IMR-90 (cell line): Measurements from ENCODE around the gene ATP6AP1. TPM values are rescaled to one million over a fixed set of nuclear protein-coding genes. Genes with fewer than 3 reads are reported as not detected.

ENCODE experiments used
- ATAC-seq: fragments of 200-7000 bp; cut with Tn5 transposase; 2 replicates; pipeline ENCODE4 v1.9.1; 2020; ENCODE audit warnings: low read depth, mild to moderate bottlenecking, moderate library complexity
- BruUV-seq: library from RNA; stranded (reverse); fragments of 400-500 nt; replicated peaks from 2 replicates; lab custom pipeline; 2021; lab: Mats Ljungman, UMichigan
- CTCF ChIA-PET: fragments of 300-600 bp; formaldehyde crosslinking; extraction: SDS; loops from one replicate; lab custom pipeline; 2021; ENCODE audit warnings: antibody characterized with exemption; lab: Yijun Ruan, JAX
- POLR2A ChIA-PET: fragments of 300-600 bp; sonication (Branson Sonifier 250); formaldehyde crosslinking; loops from one replicate; lab custom pipeline; 2022; ENCODE audit warnings: antibody characterized with exemption; ENCODE audit not compliant: unreplicated experiment; lab: Charles Lee
- DNase-seq: peaks from one replicate; pipeline ENCODE4 v3.0.0; 2013
- H2AFZ ChIP-seq: replicated peaks from 2 replicates; pipeline ENCODE3; 2013; ENCODE audit warnings: low read length, mild to moderate bottlenecking; ENCODE audit not compliant: poor library complexity
- H2AK5ac ChIP-seq: 2 replicates; pipeline ENCODE4 v1.6.1; 2013; ENCODE audit warnings: low read depth, low read length, inconsistent platforms
- H2AK9ac ChIP-seq: replicated peaks from 2 replicates; pipeline ENCODE3; 2013; ENCODE audit warnings: mild to moderate bottlenecking, low read depth, low read length, moderate library complexity; ENCODE audit not compliant: poor library complexity
- H2BK120ac ChIP-seq: 2 replicates; pipeline ENCODE4 v1.6.1; 2013; ENCODE audit warnings: low read depth, low read length, inconsistent platforms
- H2BK15ac ChIP-seq: 3 replicates; pipeline ENCODE4 v1.6.1; 2013; ENCODE audit warnings: low read depth, low read length, inconsistent platforms
- H2BK20ac ChIP-seq: 2 replicates; pipeline ENCODE4 v1.6.1; 2013; ENCODE audit warnings: low read depth, mild to moderate bottlenecking, inconsistent platforms, low read length, moderate library complexity
- H2BK5ac ChIP-seq: 2 replicates; pipeline ENCODE4 v1.6.1; 2013; ENCODE audit warnings: mild to moderate bottlenecking, low read depth, low read length, inconsistent platforms; ENCODE audit not compliant: poor library complexity, severe bottlenecking
- H3K14ac ChIP-seq: replicated peaks from 2 replicates; pipeline ENCODE4 v1.6.1; 2013; ENCODE audit warnings: low read depth, low read length, inconsistent platforms
- H3K18ac ChIP-seq: 2 replicates; pipeline ENCODE4 v1.6.1; 2013; ENCODE audit warnings: low read depth, low read length, control low read depth
- H3K23ac ChIP-seq: 2 replicates; pipeline ENCODE4 v1.6.1; 2013; ENCODE audit warnings: low read depth, low read length, inconsistent platforms
- H3K27ac ChIP-seq: 2 replicates; pipeline ENCODE4 v1.5.1; 2013; ENCODE audit warnings: mild to moderate bottlenecking, control low read depth, low read length; ENCODE audit not compliant: insufficient read depth
- H3K27me3 ChIP-seq: 2 replicates; pipeline ENCODE4 v1.6.1; 2013; ENCODE audit warnings: low read length; ENCODE audit not compliant: control insufficient read depth, insufficient read depth
- H3K36me3 ChIP-seq: 2 replicates; pipeline ENCODE4 v1.6.1; 2013; ENCODE audit warnings: low read length, mixed read lengths; ENCODE audit not compliant: control insufficient read depth, insufficient read depth
- H3K4ac ChIP-seq: 2 replicates; pipeline ENCODE4 v1.6.1; 2013; ENCODE audit warnings: low read depth, low read length, inconsistent platforms
- H3K4me1 ChIP-seq: 2 replicates; pipeline ENCODE4 v1.6.1; 2013; ENCODE audit warnings: low read length, mixed read lengths; ENCODE audit not compliant: control insufficient read depth, insufficient read depth
- H3K4me2 ChIP-seq: 2 replicates; pipeline ENCODE4 v1.6.1; 2013; ENCODE audit warnings: low read depth, mild to moderate bottlenecking, control low read depth, low read length, moderate library complexity
- H3K4me3 ChIP-seq: 2 replicates; pipeline ENCODE4 v1.5.1; 2013; ENCODE audit warnings: low read depth, mild to moderate bottlenecking, control low read depth, low read length, moderate library complexity; ENCODE audit not compliant: insufficient read depth
- H3K56ac ChIP-seq: 2 replicates; pipeline ENCODE4 v1.6.1; 2013; ENCODE audit warnings: low read length, inconsistent platforms; ENCODE audit not compliant: insufficient read depth; ENCODE audit errors: extremely low read depth
- H3K79me1 ChIP-seq, 2 experiments: 2 replicates each; pipeline ENCODE4 v1.6.1; 2013; ENCODE audit warnings: low read length in 2 of 2, inconsistent platforms in 1 of 2, low read depth in 1 of 2
- H3K9ac ChIP-seq: 2 replicates; pipeline ENCODE4 v1.6.1; 2013; ENCODE audit warnings: low read depth, low read length, control low read depth
- H3K9me1 ChIP-seq: 2 replicates; pipeline ENCODE4 v1.6.1; 2013; ENCODE audit warnings: low read length, inconsistent platforms; ENCODE audit not compliant: insufficient read depth
- H3K9me3 ChIP-seq: 2 replicates; pipeline ENCODE4 v1.6.1; 2013; ENCODE audit warnings: low read length; ENCODE audit not compliant: control insufficient read depth, insufficient read depth
- H4K20me1 ChIP-seq: 2 replicates; pipeline ENCODE4 v1.6.1; 2013; ENCODE audit warnings: low read length, inconsistent platforms; ENCODE audit not compliant: insufficient read depth
- H4K5ac ChIP-seq: 2 replicates; pipeline ENCODE4 v1.6.1; 2013; ENCODE audit warnings: mild to moderate bottlenecking, low read depth, low read length, control low read depth
- H4K8ac ChIP-seq, 2 experiments: 2 replicates each; pipeline ENCODE4 v1.6.1; 2013; ENCODE audit warnings: low read depth in 2 of 2, low read length in 2 of 2, control low read depth in 1 of 2, inconsistent platforms in 1 of 2
- H4K91ac ChIP-seq: 2 replicates; pipeline ENCODE4 v1.6.1; 2013; ENCODE audit warnings: low read depth, low read length, inconsistent platforms; ENCODE audit not compliant: insufficient read depth
- BHLHE40 ChIP-seq: fragments of 150-350 bp; IDR thresholded peaks from 2 replicates; pipeline ENCODE4 v1.6.1; 2016; ENCODE audit warnings: mild to moderate bottlenecking, low read depth, low read length
- CEBPB ChIP-seq: IDR thresholded peaks from 2 replicates; pipeline ENCODE4 v1.6.1; 2012; ENCODE audit warnings: low read depth, low read length, improper control_type of control experiment
- CHD1 ChIP-seq: IDR thresholded peaks from 2 replicates; pipeline ENCODE4 v1.6.1; 2012; ENCODE audit warnings: low read depth, low read length, improper control_type of control experiment
- FOS ChIP-seq: fragments of 150-350 bp; IDR thresholded peaks from 2 replicates; pipeline ENCODE4 v1.6.1; 2016; ENCODE audit warnings: low read depth, low read length
- MAFK ChIP-seq: IDR thresholded peaks from 2 replicates; pipeline ENCODE4 v1.6.1; 2012; ENCODE audit warnings: low read depth, low read length, improper control_type of control experiment
- MAZ ChIP-seq: IDR thresholded peaks from 2 replicates; pipeline ENCODE4 v1.6.1; 2012; ENCODE audit warnings: low read depth, mild to moderate bottlenecking, low read length, improper control_type of control experiment, moderate library complexity, borderline replicate concordance
- MXI1 ChIP-seq: IDR thresholded peaks from 2 replicates; pipeline ENCODE4 v1.6.1; 2012; ENCODE audit warnings: low read depth, mild to moderate bottlenecking, low read length, moderate library complexity, borderline replicate concordance
- NFE2L2 ChIP-seq: fragments of 150-350 bp; IDR thresholded peaks from 2 replicates; pipeline ENCODE4 v1.6.1; 2016; ENCODE audit warnings: low read depth, mild to moderate bottlenecking, low read length
- POLR2A ChIP-seq: IDR thresholded peaks from 2 replicates; pipeline ENCODE4 v1.6.1; 2012; ENCODE audit warnings: mild to moderate bottlenecking, low read depth, low read length
- RAD21 ChIP-seq: IDR thresholded peaks from 2 replicates; pipeline ENCODE4 v1.6.1; 2012; ENCODE audit warnings: low read length, improper control_type of control experiment
- RCOR1 ChIP-seq: IDR thresholded peaks from 2 replicates; pipeline ENCODE4 v1.6.1; 2012; ENCODE audit warnings: mild to moderate bottlenecking, low read length, improper control_type of control experiment; ENCODE audit not compliant: insufficient replicate concordance
- RFX5 ChIP-seq: IDR thresholded peaks from 2 replicates; pipeline ENCODE4 v1.8.0; 2012; ENCODE audit warnings: low read depth, mild to moderate bottlenecking, low read length, moderate library complexity
- SMC3 ChIP-seq: fragments of 150-350 bp; IDR thresholded peaks from 2 replicates; pipeline ENCODE4 v1.6.1; 2016; ENCODE audit warnings: low read depth, mild to moderate bottlenecking, antibody characterized with exemption, low read length, moderate library complexity
- USF2 ChIP-seq: fragments of 150-350 bp; IDR thresholded peaks from 2 replicates; pipeline ENCODE4 v1.6.1; 2017; ENCODE audit warnings: mild to moderate bottlenecking, antibody characterized with exemption, low read length, low read depth
- WGBS, 2 experiments: methylation state at CpG; one replicate each; pipeline versions ENCODE4 v1.1.5 to v1.1.7; 2013; ENCODE audit warnings: missing lambda C conversion rate in 2 of 2; ENCODE audit not compliant: insufficient read length in 1 of 2; ENCODE audit errors: extremely low coverage in 2 of 2; 5-methylcytosine and 5-hydroxymethylcytosine counted together
- dilution Hi-C: fragments of 300-500 bp; cut with HindIII; formaldehyde crosslinking; loops from one replicate; pipeline ENCODE4 v1.14.3; 2018; ENCODE audit warnings: low sequenced_read_pairs; ENCODE audit not compliant: unreplicated experiment
- in situ Hi-C: fragments of 300-500 bp; cut with MboI; formaldehyde crosslinking; loops from 3 replicates; pipeline ENCODE4 v1.14.3; 2019; ENCODE audit warnings: low sequenced_read_pairs, inconsistent platforms, mixed read lengths
- intact Hi-C: fragments of 100-400 bp; cut with micrococcal nuclease; formaldehyde crosslinking; loops from 2 replicates; pipeline ENCODE4 v1.10.0; 2022
- polyA plus RNA-seq, 3 experiments: library from polyadenylated mRNA; depleted of rRNA; stranded (reverse); fragments of >200 nt; gene quantifications; 2 replicates each; pipeline ENCODE4 v1.2.3, GENCODE V29; 2012; ENCODE audit warnings: low replicate concordance in 1 of 3
- total RNA-seq: library from RNA; depleted of rRNA; stranded (reverse); fragments of >200 nt; gene quantifications from 2 replicates; pipeline ENCODE4 v1.2.3, GENCODE V29; 2012
- TF ChIP-seq, protein P1 (sequence below): fragments of 150-350 bp; IDR thresholded peaks from 2 replicates; pipeline ENCODE4 v1.6.1; 2016; ENCODE audit warnings: low read depth, mild to moderate bottlenecking, low read length, moderate library complexity, borderline replicate concordance
- TF ChIP-seq, protein P2 (sequence below): conservative IDR thresholded peaks from 2 replicates; pipeline ENCODE4 v1.5.1; 2012; ENCODE audit warnings: mild to moderate bottlenecking, low read depth, low read length, improper control_type of control experiment

Gene ATP6AP1
- total and polyA plus RNA-seq, 2 of the 4 experiments (the other 2 are of a cell fraction) = 13.8 to 96.7 TPM

DNA sequence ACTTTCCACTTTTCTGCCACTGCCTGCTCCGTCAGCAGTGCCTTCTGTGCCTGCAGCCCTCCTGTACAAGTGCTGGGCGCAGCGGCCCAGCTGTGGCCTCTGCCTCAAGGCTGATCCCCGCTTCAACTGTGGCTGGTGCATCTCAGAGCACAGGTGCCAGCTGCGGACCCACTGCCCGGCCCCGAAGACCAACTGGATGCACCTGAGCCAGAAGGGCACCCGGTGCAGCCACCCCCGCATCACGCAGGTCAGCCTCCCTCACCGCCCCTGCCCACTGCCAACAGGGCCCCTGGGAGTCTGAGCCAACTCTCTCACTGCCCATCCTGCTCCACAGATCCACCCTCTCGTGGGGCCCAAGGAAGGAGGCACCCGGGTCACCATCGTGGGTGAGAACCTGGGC, 37.1 kb downstream of the ATP6AP1 start:
- POLR2A ChIA-PET = no interaction called here
- H2BK5ac ChIP-seq = no peak overlapping the region
- ATAC-seq (no peak), DNase-seq (no peak)
- H2AK9ac ChIP-seq = no peak overlapping the region
- H3K4me1 ChIP-seq = no peaks in the 10 kb centered on the region; the same call in 1 of the 2 replicates
- no peak overlapping the region for H3K4ac ChIP-seq
- H3K27ac ChIP-seq = no peak overlapping the region
- no peak overlapping the region for H3K4me2 ChIP-seq
- H3K23ac ChIP-seq = no peak overlapping the region
- H2BK20ac ChIP-seq = no peak overlapping the region
- H4K91ac ChIP-seq = no peak overlapping the region
- CTCF ChIA-PET = no interaction called here
- H3K4me3 ChIP-seq = no peak overlapping the region
- dilution Hi-C loops = no loop called here
- 85% methylated on average over 4 of the region's 14 CpGs; no CpG with 5 or more reads in 1 of the 2 experiments for WGBS, 2 experiments
- no peak overlapping the region for H3K9ac ChIP-seq
- in situ Hi-C loops = no loop called here
- H4K8ac ChIP-seq = no peak overlapping the region
- H2BK15ac ChIP-seq = no peak overlapping the region
- no peak overlapping the region for H4K5ac ChIP-seq
- peaks cover 23% of the 10 kb centered on the region for H4K20me1 ChIP-seq
- intact Hi-C loops = no loop called here
- no peak overlapping the region for H3K56ac ChIP-seq
- BruUV-seq = no TSS peak
- TF ChIP-seq RCOR1 (no peak), MAFK (no peak), MXI1 (no peak), CEBPB (no peak), FOS (no peak), CHD1 (no peak), MAZ (no peak), SMC3 (no peak), BHLHE40 (no peak), NFE2L2 (no peak), RFX5 (no peak), POLR2A (no peak), USF2 (no peak), RAD21 (no peak)
- TF ChIP-seq, protein P1, sequence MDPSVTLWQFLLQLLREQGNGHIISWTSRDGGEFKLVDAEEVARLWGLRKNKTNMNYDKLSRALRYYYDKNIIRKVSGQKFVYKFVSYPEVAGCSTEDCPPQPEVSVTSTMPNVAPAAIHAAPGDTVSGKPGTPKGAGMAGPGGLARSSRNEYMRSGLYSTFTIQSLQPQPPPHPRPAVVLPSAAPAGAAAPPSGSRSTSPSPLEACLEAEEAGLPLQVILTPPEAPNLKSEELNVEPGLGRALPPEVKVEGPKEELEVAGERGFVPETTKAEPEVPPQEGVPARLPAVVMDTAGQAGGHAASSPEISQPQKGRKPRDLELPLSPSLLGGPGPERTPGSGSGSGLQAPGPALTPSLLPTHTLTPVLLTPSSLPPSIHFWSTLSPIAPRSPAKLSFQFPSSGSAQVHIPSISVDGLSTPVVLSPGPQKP = no peak
- TF ChIP-seq, protein P2, sequence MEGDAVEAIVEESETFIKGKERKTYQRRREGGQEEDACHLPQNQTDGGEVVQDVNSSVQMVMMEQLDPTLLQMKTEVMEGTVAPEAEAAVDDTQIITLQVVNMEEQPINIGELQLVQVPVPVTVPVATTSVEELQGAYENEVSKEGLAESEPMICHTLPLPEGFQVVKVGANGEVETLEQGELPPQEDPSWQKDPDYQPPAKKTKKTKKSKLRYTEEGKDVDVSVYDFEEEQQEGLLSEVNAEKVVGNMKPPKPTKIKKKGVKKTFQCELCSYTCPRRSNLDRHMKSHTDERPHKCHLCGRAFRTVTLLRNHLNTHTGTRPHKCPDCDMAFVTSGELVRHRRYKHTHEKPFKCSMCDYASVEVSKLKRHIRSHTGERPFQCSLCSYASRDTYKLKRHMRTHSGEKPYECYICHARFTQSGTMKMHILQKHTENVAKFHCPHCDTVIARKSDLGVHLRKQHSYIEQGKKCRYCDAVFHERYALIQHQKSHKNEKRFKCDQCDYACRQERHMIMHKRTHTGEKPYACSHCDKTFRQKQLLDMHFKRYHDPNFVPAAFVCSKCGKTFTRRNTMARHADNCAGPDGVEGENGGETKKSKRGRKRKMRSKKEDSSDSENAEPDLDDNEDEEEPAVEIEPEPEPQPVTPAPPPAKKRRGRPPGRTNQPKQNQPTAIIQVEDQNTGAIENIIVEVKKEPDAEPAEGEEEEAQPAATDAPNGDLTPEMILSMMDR = no peak
- no peak overlapping the region for H2AFZ ChIP-seq
- H3K27me3 ChIP-seq = no peaks in the 10 kb centered on the region
- no peak overlapping the region for H2AK5ac ChIP-seq
- H3K9me3 ChIP-seq = no peaks in the 10 kb centered on the region; the same call in 1 of the 2 replicates
- H3K14ac ChIP-seq = no peak overlapping the region
- H3K9me1 ChIP-seq = no peaks in the 10 kb centered on the region
- H3K36me3 ChIP-seq = peaks cover 85% of the 10 kb centered on the region
- peaks cover 0 to 9% of the 10 kb centered on the region in 2 experiments; a peak in 3 of 4 replicates for H3K79me1 ChIP-seq
- no peak overlapping the region for H2BK120ac ChIP-seq
- H3K18ac ChIP-seq = no peak overlapping the region
